ENCODE measurements around the gene NVL.
"Not testable (repeated sequence)": the region's sequence is repeated elsewhere in the genome, so short reads cannot be mapped to it uniquely, and the experiment has no call there.

NVL gene

GRCh38 chr1:224356685-224357625 is 27.0 kb upstream of the NVL start, which contains the start of gene CNIH4:
CNIH4 (plus strand) TSS chr1:224356879; CDS start chr1:224356925, 46 bp downstream.
- H3K9ac ChIP-seq (ENCODE audit: low read length in 5 of 5) = peak within 1 kb of the TSS in 4 of 5 donors; percentile 83 to 89 (median 88)
- peak within 1 kb of the TSS; percentile 92 for H3K27ac ChIP-seq (ENCODE audit: low read depth, low read length)
- no peaks in the 10 kb centered on the region for H3K27me3 ChIP-seq (ENCODE audit: control insufficient read depth in 5 of 5, insufficient read depth in 4 of 5, low read length in 5 of 5)
- H3K4me1 ChIP-seq (ENCODE audit: control insufficient read depth in 5 of 5, insufficient read depth in 5 of 5, low read length in 5 of 5) = peaks cover 0 to 16% (median 9%) of the 10 kb centered on the region in 5 donors
- H3K9me3 ChIP-seq (ENCODE audit: control insufficient read depth in 5 of 5, low read length in 5 of 5) = no peaks in the 10 kb centered on the region
- H3K4me3 ChIP-seq (ENCODE audit: low read depth in 1 of 5, low read length in 5 of 5) = peak within 1 kb of the TSS; percentile 72 to 94 (median 91)
- H3K36me3 ChIP-seq (ENCODE audit: control insufficient read depth in 5 of 5, insufficient read depth in 5 of 5, low read length in 5 of 5) = no peaks in the 10 kb centered on the region

- no peak overlapping the region for H3K9ac ChIP-seq (ENCODE audit: low read length in 5 of 5)
- no peak overlapping the region for H3K27ac ChIP-seq (ENCODE audit: low read depth, low read length)
These were observed 24.3 kb upstream of the NVL start for GRCh38 chr1:224353975-224354925.

GRCh38 chr1:224352436-224353085 is 22.6 kb upstream of the NVL start:
- not testable (repeated sequence) for H3K4me1 ChIP-seq (ENCODE audit: control insufficient read depth in 5 of 5, insufficient read depth in 5 of 5, low read length in 5 of 5); H3K9ac ChIP-seq (ENCODE audit: low read length in 5 of 5); H3K9me3 ChIP-seq (ENCODE audit: control insufficient read depth in 5 of 5, low read length in 5 of 5); H3K27ac ChIP-seq (ENCODE audit: low read depth, low read length); H3K4me3 ChIP-seq (ENCODE audit: low read depth in 1 of 5, low read length in 5 of 5); H3K36me3 ChIP-seq (ENCODE audit: control insufficient read depth in 5 of 5, insufficient read depth in 5 of 5, low read length in 5 of 5); H3K27me3 ChIP-seq (ENCODE audit: control insufficient read depth in 5 of 5, insufficient read depth in 4 of 5, low read length in 5 of 5)

More at GRCh38 chr1:224353975-224354925, 24.3 kb upstream of the NVL start:
- Histone ChIP-seq H3K4me3 (ENCODE audit: low read depth in 1 of 5, low read length in 5 of 5) (no peak overlapping the region), H3K27me3 (ENCODE audit: control insufficient read depth in 5 of 5, insufficient read depth in 4 of 5, low read length in 5 of 5) (no peaks in the 10 kb centered on the region), H3K4me1 (ENCODE audit: control insufficient read depth in 5 of 5, insufficient read depth in 5 of 5, low read length in 5 of 5) (peaks cover 0 to 16% (median 9%) of the 10 kb centered on the region in 5 donors), H3K36me3 (ENCODE audit: control insufficient read depth in 5 of 5, insufficient read depth in 5 of 5, low read length in 5 of 5) (no peaks in the 10 kb centered on the region), H3K9me3 (ENCODE audit: control insufficient read depth in 5 of 5, low read length in 5 of 5) (no peaks in the 10 kb centered on the region)

GRCh38 chr1:224349716-224350115 is 19.7 kb upstream of the NVL start:
- not testable (repeated sequence) for H3K27me3 ChIP-seq (ENCODE audit: control insufficient read depth in 5 of 5, insufficient read depth in 4 of 5, low read length in 5 of 5); H3K27ac ChIP-seq (ENCODE audit: low read depth, low read length); H3K4me3 ChIP-seq (ENCODE audit: low read depth in 1 of 5, low read length in 5 of 5); H3K4me1 ChIP-seq (ENCODE audit: control insufficient read depth in 5 of 5, insufficient read depth in 5 of 5, low read length in 5 of 5); H3K9ac ChIP-seq (ENCODE audit: low read length in 5 of 5); H3K36me3 ChIP-seq (ENCODE audit: control insufficient read depth in 5 of 5, insufficient read depth in 5 of 5, low read length in 5 of 5); H3K9me3 ChIP-seq (ENCODE audit: control insufficient read depth in 5 of 5, low read length in 5 of 5)

GRCh38 chr1:224348137-224348536 is 18.2 kb upstream of the NVL start:
- no peak overlapping the region for H3K27ac ChIP-seq (ENCODE audit: low read depth, low read length)
- no peaks in the 10 kb centered on the region for H3K36me3 ChIP-seq (ENCODE audit: control insufficient read depth in 5 of 5, insufficient read depth in 5 of 5, low read length in 5 of 5)
- H3K4me1 ChIP-seq (ENCODE audit: control insufficient read depth in 5 of 5, insufficient read depth in 5 of 5, low read length in 5 of 5) = no peaks in the 10 kb centered on the region
- H3K27me3 ChIP-seq (ENCODE audit: control insufficient read depth in 5 of 5, insufficient read depth in 4 of 5, low read length in 5 of 5) = no peaks in the 10 kb centered on the region
- no peak overlapping the region for H3K4me3 ChIP-seq (ENCODE audit: low read depth in 1 of 5, low read length in 5 of 5)
- H3K9ac ChIP-seq (ENCODE audit: low read length in 5 of 5) = no peak overlapping the region
- peaks cover 4 to 18% (median 13%) of the 10 kb centered on the region in 5 donors for H3K9me3 ChIP-seq (ENCODE audit: control insufficient read depth in 5 of 5, low read length in 5 of 5)

GRCh38 chr1:224343679-224344078 is 13.7 kb upstream of the NVL start:
- no peak overlapping the region for H3K9ac ChIP-seq (ENCODE audit: low read length in 5 of 5)
- no peak overlapping the region for H3K27ac ChIP-seq (ENCODE audit: low read depth, low read length)
- no peaks in the 10 kb centered on the region for H3K36me3 ChIP-seq (ENCODE audit: control insufficient read depth in 5 of 5, insufficient read depth in 5 of 5, low read length in 5 of 5)
- no peak overlapping the region for H3K4me3 ChIP-seq (ENCODE audit: low read depth in 1 of 5, low read length in 5 of 5)
- peaks cover 0 to 7% (median 6%) of the 10 kb centered on the region in 5 donors for H3K4me1 ChIP-seq (ENCODE audit: control insufficient read depth in 5 of 5, insufficient read depth in 5 of 5, low read length in 5 of 5)
- H3K27me3 ChIP-seq (ENCODE audit: control insufficient read depth in 5 of 5, insufficient read depth in 4 of 5, low read length in 5 of 5) = peaks cover 0 to 2% (median 0%) of the 10 kb centered on the region in 5 donors
- H3K9me3 ChIP-seq (ENCODE audit: control insufficient read depth in 5 of 5, low read length in 5 of 5) = peaks cover 8 to 22% (median 13%) of the 10 kb centered on the region in 5 donors

GRCh38 chr1:224340453-224341384 is 10.7 kb upstream of the NVL start:
- Histone ChIP-seq H3K4me3 (ENCODE audit: low read depth in 1 of 5, low read length in 5 of 5) (peak overlapping the region in 4 of 5 donors; percentile 53 to 64 (median 60)), H3K9ac (ENCODE audit: low read length in 5 of 5) (peak overlapping the region in 3 of 5 donors; percentile 14 to 30 (median 25)), H3K9me3 (ENCODE audit: control insufficient read depth in 5 of 5, low read length in 5 of 5) (peaks cover 8 to 22% (median 13%) of the 10 kb centered on the region in 5 donors)
- not testable (repeated sequence) for H3K4me1 ChIP-seq (ENCODE audit: control insufficient read depth in 5 of 5, insufficient read depth in 5 of 5, low read length in 5 of 5); H3K27ac ChIP-seq (ENCODE audit: low read depth, low read length); H3K36me3 ChIP-seq (ENCODE audit: control insufficient read depth in 5 of 5, insufficient read depth in 5 of 5, low read length in 5 of 5); H3K27me3 ChIP-seq (ENCODE audit: control insufficient read depth in 5 of 5, insufficient read depth in 4 of 5, low read length in 5 of 5)

GRCh38 chr1:224339442-224340033 is 9.6 kb upstream of the NVL start:
- H3K36me3 ChIP-seq (ENCODE audit: control insufficient read depth in 5 of 5, insufficient read depth in 5 of 5, low read length in 5 of 5) = no peaks in the 10 kb centered on the region
- H3K9ac ChIP-seq (ENCODE audit: low read length in 5 of 5) = no peak overlapping the region
- peaks cover 0 to 2% (median 0%) of the 10 kb centered on the region in 5 donors for H3K27me3 ChIP-seq (ENCODE audit: control insufficient read depth in 5 of 5, insufficient read depth in 4 of 5, low read length in 5 of 5)
- H3K4me3 ChIP-seq (ENCODE audit: low read depth in 1 of 5, low read length in 5 of 5) = no peak overlapping the region
- peaks cover 0 to 7% (median 6%) of the 10 kb centered on the region in 5 donors for H3K4me1 ChIP-seq (ENCODE audit: control insufficient read depth in 5 of 5, insufficient read depth in 5 of 5, low read length in 5 of 5)
- H3K9me3 ChIP-seq (ENCODE audit: control insufficient read depth in 5 of 5, low read length in 5 of 5) = peaks cover 8 to 18% (median 12%) of the 10 kb centered on the region in 5 donors
- no peak overlapping the region for H3K27ac ChIP-seq (ENCODE audit: low read depth, low read length)
